ENCODE data around the gene LHFPL2.

Gene LHFPL2

DNA sequence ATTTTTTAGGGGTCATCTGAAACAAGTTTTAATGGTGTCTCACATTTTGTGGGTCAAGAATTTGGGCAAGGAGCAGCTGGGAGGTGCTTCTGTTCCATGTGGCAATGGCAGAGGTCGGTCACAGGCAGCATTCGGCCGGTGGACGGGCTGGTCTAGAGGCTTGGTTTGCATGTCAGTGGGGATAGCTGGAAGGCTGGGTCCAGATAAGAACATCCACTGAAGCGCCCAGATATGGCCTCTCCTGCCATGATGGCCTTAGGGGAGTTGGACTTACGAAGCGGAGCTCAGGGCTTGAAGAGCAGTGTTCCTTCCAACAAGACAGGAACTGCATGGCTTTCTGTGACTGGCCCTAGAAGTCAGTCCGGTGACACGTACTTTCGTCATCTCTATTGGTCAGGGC, 30.3 kb downstream of the LHFPL2 start:
- DNase-seq (ENCODE audit: low spot score): no peak

DNA sequence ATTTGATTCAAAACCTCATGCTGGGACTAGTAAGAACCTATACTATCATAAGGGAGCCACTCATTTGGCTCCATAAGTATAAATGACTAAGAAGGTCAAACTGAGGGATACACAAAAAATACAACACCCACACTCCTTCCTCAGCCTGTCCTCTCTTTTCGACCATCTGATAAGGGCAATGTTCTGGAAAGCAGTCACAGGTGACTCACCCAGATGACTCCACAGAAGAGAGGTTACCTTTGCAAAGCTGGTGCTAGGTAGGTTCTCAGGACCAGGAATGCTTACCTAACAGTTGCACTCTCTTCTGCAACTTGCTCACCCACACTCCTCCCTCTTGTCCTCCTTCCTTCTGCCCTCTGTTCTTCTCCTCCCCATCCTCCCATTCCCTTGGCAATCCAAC, 32.9 kb downstream of the LHFPL2 start:
- DNase-seq (ENCODE audit: low spot score): no peak

DNA sequence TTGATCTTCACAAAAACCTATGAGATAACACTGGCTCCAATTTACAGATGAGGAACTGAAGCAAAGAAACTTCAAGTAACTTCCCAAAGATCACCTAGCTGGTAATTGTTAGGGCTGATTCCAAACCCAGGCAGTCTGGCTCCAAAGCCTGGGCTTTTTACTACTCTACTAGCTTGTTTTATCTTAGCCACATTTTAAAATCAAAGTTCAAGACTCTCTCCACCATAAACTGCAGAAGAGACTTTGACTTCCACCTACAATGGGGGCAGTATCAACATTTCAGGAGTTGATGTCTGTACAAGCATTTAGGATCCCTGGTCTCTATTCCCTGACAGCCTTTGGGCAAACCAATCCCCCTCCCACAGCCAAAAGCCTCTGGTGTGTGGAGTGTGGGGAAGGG, 33.8 kb downstream of the LHFPL2 start:
- no peak for DNase-seq (ENCODE audit: low spot score)

DNA sequence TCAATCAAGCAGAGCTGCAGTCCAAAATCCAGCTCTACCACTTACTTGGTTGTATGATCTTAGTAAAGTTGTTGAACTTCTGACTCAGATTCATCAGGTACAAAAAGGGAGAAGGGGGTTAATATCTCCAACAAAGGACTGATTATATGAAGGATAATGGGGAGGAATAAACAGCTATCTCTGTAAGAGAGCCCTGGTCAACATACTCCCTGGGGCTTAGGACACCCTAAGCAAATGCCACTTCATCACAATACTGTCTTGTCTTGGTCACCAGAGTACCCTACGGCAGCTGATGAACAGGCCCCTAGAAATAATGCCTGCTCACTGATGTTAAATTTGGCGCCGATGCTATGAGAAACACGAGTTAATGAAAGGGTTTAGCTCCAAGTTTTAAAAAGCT, 34.8 kb downstream of the LHFPL2 start:
- no peak for DNase-seq (ENCODE audit: low spot score)

DNA sequence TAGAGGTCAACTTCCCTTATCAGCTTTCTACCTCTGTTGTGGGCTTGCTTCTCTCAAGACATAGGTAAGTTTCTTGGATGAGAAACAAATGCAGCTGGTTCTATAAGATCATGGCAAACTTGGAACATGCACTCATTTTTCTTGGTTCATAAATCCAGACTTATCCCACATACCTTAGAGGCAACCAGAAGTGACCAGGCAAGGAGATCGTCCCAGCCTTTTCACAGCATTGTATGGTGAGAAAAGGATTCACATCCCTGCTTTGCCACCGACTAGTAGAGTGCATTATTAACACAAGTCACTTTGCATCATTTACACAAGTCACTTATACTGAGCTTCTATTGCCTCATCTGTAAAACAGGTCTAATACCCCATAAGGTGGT, 35.4 kb downstream of the LHFPL2 start:
- DNase-seq (ENCODE audit: low spot score): no peak

DNA sequence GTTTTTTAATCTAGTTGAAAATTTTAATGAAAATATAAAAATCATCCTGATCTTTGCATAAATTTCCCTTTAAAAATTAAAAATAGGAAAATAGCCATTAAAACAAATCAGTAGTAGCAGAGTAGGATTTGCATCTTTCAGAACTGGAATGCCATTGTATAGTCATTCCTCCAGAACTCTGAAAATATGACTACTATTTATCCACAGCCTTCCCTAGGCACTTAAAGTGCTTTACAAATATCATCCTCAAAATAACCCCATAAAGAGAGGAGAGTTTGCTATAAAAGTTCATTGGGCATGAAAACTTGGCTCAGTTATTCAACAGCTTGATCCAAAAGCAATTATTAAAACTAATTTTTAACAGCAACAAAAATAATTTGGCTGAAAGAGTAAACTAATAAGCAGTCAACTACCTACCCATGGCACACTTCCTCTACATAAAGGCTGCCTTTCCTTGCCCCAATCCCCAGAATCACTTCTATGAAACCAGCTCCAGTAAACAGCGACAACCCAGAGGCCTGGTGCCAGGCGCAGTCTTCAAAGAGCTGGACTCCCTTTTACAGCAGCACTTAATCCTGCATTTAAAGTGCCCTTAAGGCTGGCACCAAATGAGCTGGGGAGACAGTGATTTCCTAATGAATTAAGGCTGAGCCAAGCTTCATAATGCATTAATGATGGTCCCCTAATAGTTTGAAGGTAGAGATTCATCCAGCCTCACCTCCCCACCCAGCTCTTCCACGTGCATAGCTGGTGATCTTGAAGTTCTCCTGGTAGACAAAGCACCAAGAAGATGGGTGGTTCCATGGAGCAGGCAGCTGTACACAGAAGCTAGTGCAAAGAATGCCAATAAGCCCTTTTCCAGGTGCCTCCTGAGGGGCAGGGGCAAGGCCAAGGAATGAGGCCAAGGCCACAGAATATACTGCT, 36.1 kb downstream of the LHFPL2 start:
- DNase-seq (ENCODE audit: low spot score): no peak

DNA sequence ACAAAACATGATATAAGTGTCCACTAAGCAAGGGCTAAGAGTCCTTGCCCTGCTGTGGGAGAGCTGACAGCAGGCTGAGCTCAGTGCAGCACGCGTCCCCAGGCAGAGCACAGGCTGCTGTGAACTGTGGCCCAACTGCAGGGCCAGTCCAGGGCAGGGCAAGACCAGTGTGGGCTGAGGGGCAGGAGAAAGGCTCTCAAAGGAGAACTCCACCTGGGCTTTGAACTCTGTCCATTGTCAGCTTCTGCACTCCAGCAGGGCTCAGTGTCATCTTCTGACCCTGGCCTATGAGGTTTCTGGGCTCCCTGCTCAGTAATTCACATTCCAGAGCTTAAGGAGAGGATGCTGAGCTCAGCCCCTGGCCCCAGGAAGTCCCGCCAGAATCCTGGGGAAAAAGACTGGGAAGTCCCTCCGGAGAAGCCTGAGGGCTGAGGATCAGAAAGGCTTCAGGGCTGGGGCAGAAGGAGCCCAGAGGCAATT, 37.4 kb downstream of the LHFPL2 start:
- no peak for DNase-seq (ENCODE audit: low spot score)

DNA sequence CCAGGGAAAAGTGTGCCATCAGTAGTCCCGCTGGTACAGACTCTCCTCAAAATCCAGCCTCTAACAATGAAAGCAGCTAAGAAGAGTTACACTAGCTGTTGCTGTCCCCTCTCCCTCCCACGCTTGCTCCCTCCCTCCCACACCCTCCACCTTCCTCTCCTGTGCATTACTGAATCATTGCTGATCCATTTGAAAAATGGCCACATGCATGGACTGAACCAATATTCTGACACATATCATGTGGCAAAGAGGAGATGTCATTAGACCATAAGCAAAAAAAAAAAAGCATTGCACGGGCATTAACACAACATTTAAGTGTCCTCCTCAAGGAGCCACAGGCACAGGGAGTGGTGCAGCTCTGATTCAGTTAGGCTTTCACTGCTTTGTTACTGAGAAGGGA, 37.9 kb downstream of the LHFPL2 start:
- DNase-seq (ENCODE audit: low spot score): no peak

DNA sequence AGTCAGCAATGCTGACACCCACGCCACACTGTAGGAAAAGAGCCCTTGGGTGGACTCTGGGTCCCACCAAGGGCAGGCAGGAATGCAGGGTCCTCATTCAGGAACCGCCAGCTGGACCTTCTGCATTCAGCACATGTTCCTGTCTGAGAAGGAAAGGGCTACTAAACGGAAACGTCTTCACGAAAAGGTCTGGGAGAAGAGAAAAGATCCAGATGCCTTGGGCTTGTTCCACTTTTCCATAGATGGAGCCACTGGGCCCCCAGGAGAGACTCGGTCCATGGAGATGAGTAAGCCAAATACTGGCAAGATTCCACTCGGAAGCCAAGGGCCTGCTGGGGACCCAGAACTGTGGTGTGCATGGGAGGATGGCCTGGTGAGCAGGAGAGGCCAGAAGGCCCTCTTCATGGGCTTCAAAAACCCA, 38.4 kb downstream of the LHFPL2 start:
- DNase-seq (ENCODE audit: low spot score): no peak

DNA sequence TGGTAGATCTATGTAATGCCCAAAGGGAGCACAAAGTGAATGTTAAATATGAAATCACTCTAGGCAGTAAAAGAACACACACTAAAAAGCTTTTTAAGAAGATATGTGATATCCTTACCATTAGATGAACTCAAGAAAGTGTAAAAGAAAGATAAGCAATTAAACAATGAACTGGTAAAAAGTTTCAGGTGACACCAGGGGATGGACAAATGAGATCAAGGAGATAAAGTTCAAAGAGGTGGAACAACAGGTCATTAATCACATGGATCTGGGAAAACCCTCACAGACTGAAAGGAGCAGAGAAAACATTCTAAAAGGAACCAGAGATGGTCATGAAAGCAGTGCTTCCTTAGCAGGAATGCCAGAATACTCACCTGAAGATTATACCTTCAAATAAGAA, 40.7 kb downstream of the LHFPL2 start:
- no peak for DNase-seq (ENCODE audit: low spot score)

DNA sequence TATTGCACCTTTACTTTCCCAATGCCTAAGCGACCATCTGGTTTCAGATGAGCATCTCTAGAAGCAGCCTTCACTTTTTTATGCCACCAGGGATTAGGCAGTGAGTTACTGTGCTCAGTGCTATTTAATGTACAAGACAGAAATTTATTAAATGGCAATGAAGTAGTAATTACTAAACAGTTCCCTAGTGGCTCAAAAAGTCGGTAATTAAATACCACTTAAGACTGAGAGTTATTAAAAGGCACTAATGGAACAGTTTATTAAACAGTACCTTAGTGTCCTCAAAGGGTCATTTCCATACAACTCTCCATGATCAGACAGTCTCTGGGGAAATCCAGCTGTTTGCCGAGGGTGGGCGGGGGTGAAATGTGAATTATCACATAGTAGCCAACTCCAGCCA, 42.3 kb downstream of the LHFPL2 start:
- no peak for DNase-seq (ENCODE audit: low spot score)

DNA sequence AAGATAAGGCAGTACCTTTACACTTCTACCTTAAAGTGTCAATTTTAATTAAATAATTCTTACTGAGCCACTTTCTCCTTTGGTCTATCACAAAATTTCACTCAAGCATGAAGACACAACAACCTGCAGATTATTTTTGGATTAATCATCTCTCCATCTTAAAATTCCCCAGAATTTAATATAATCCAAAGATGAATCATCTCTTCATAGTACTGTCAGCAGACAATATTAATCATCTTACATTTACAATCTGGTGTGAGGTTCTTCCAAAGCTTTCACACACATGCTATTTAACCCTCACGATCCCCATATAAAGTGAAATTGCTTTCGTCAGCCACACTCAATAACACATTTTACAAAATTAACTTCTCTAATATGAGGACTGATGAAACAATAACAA, 43.0 kb downstream of the LHFPL2 start:
- no peak for DNase-seq (ENCODE audit: low spot score)

DNA sequence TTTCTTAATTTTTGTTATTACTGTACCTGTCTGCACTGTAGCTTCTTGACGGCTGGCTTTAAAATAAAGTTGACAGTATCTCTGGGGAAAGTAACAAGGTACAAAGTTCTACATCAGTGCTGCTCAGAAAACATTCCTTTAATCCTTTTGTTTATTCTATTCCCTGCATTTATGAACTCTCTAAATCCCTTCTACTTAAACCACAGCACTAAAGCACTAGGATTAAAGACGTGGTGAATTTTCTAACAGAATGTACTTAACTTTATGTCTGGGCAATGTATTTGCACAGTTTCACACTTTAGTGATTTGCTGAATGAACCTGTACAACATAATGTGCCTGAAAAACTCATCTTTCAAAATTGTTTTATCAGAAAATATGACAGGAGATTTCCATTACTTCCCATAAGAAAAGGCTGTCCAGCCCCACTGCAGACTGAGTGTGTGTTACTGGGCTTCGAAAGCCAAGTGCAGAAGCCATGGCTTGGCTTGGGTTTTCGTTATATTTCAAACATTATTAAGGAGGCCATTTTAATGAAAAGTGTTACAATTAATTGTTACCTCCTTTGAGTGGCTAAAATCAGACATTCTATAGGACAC, 43.8 kb downstream of the LHFPL2 start:
- DNase-seq (ENCODE audit: low spot score): no peak

DNA sequence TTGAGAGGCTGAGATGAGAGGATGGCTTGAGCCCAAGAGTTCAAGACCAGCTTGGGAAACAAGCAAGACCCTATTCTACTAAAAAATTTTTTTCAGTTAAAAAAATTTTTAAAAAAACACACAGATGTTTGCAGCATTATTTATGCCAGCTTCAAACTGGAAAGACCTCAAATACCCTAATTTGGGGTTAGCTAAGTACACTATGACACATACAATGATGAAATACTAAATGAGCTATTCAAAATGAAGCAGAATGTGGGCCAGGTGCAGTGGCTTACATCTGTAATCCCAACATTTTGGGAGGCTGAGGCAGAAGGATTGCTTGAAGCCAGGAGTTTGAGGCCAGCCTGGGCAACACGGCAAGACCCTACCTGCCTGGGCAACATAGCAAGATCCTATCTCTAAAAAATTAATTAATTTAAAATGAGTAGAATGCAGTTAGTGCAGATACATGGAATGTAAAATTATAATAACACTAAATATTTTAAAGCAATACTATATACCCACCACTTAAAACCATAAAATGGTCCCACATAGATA, 44.9 kb downstream of the LHFPL2 start:
- no peak for DNase-seq (ENCODE audit: low spot score)

DNA sequence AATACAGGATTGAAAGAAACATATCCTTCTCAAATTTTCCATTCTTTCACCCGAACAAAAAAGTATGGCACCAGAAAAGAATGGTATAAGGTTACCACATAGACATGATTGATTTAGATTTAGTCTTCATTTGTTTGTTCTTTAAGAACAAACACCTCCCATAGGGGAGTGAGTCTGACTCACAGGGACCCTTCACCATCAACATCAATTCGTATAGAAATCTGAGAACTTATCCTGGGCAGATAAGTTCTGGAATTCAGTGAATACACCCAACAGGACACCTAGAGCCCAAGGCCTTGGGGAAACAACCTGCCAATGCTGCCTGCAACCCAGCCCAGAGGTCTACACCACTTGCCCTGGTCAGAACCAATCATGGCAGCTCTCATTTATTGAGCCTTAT, 46.2 kb downstream of the LHFPL2 start:
- no peak for DNase-seq (ENCODE audit: low spot score)

DNA sequence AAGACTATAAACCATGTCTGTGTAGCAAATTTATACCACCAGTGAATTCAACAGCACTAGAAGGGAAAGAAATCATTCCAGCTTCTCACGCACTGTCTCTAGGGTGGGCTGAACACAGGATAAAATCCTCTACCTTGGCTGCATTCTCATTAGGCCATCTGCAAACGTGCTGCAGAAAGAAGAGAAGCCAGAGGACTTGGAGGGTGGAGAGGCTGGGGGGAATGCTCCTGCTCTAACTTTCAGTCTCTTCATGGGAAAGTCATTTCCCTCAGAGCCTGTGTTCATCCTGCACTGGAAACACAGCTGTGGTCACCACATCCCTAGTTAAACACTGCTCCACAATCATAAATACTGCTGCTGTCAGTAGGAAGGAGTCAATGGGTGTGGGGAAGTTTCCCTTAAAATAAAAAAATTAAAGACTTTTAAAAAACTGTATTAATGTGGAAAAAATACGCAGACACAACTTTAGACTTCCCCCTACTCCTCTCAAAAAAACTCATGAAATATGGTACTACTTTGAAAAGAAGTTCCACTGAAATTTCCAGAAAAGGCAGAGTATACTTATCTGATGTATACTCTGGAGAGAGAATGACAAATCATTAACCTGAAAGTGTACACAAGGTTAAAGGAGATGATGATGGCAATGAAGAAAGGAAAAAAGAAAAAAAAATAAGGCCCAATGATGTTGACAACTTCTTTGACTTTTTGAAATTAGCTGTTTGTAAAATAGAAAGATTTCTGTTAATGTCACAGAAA, 46.8 kb downstream of the LHFPL2 start:
- no peak for DNase-seq (ENCODE audit: low spot score)

DNA sequence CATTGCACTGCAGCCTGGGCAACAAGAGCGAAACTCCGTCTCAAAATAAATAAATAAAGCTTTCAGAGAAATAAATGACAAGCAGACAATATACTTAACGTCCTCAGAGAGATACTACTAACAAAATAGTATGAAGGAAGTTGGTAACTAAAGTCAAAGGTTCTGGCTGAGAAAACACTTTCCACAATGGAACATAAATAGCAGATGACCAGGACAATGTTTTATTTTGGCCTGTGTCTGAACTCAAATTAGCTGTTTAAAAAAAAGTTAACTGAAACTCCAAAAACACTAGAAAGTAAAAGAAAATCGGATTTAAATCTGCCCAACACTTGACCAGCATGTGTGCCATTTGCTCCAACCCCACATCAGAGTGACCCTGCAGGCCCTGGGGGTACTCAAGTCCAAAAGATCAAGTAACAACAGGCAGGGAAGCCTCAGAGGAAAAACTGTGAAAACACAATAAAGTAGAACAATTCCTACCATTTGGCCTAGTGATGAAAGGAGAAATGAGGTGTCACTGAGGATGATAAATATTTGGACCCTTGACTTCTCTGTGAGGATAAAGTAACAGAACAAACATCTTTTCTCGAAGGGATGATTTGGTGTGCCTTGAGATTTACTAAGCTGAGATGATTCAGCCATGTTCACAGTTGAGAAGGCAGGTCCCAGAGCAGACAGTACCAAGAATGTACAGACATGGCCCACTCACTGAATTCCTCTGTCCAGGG, 47.7 kb downstream of the LHFPL2 start:
- no peak for DNase-seq (ENCODE audit: low spot score)

DNA sequence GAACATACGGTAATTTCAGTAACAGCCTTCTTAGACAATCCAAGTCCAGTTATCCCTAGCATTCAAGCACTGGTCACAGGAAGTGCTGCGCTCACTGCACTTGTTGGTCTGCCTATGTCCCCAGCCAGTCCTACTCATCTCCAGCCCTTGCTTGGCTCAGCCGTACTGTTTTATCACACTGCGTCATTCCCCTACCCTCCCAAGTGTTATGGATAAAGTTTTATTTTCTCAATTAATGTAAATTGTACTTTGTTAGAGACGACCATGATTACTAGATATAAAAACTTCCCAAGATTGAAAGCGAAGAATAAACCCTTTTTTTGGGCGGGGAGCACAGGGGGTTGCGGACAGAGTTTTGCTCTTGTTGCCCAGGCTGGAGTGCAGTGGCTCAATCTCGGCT, 49.6 kb downstream of the LHFPL2 start:
- DNase-seq (ENCODE audit: low spot score): no peak

DNA sequence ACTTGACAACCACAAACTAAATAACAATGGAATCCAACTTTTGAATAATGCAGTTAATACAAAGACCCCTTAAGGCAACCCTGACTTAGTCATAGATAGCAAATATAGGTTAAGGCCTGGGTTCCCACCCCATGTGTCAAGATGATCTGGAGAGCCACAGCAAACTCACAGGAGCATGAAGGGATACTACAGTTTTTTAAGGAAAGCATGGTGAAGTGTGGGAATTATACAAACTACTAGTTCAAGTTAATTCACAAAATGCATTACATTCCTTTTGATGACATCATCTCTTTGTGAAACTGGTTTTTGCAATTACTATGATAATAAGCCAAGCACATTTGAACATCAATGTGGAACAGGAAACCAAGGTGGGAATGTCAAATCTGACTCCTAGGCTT, 50.6 kb downstream of the LHFPL2 start:
- no peak for DNase-seq (ENCODE audit: low spot score)

DNA sequence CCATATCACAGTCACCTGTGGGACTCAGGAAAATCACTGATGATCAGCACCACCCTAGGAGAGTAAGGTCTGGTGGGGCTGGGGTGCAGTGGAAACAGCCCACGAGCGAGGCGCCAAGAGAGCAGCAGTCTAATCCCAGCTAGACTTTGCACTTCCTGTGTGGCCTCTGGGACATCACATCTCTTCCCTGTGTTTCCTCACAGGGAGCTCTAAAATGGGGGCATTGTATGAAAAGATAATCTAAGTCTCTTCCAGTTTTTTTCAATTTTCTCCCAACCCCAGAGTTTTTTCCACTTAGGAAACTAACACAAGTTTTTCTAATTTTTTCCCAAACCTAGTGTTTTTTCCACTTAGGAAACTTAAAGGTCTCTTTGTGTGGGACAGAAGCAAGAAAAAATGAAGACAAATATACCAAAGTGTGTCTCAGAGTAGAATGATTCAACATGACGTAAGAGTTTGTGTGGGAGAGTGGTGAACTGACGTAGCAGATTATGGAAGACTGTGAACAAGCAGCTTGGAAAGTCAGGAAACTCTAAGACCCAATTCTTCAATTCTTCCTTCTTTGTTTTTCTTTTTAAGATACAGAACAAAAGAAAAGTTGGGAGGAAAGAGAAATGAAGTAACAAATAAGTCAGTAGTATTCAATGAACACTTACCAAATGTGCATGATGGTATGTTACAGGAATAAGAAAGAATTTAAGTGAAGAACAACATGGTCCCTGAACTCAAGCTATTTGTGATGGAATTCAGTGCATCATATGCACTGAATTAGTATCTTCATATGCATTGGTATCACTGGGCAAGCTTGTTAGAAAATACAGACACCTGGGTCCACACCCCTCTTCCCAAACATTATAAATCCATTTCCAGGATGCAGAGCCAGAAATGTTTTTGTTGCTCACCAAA, 51.3 kb downstream of the LHFPL2 start:
- DNase-seq (ENCODE audit: low spot score): no peak

DNA sequence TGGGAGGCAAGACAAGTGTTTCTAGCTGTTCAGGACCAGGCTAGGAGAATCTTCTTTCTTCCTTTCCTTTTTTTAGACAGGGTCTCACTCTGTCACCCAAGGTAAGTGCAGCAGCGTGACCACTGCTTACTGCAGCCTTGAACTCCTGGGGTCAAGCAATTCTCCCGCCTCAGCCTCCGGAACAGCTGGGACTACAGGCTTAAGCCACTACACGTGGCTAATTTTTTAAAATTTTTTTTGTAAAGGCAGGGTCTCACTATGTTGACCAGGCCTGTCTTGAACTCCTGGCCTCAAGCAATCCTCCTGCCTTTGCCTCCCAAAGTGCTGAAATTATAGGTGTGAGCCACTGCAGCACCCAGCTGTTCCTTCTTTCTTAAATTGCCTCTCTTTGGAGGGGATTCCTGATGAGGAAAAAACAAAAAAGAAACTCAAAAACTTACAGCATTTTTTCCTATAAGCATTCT, 53.1 kb downstream of the LHFPL2 start:
- no peak for DNase-seq (ENCODE audit: low spot score)
